Astrocyte of the cerebellum (primary cell): ENCODE measurements around the gene FNDC3A.

Experiments
- DNase-seq: peaks from one replicate; pipeline ENCODE4 v3.0.0-alpha.2; 2011; ENCODE audit warnings: low read depth
- H3K4me3 ChIP-seq: 2 replicates; pipeline ENCODE4 v1.5.1; 2011; ENCODE audit warnings: mild to moderate bottlenecking, low read depth, low read length, moderate library complexity
- in situ Hi-C: cut with HindIII; loops from 2 replicates; pipeline ENCODE4 v1.10.0; 2017; ENCODE audit warnings: low sequenced_read_pairs
- TF ChIP-seq, protein P1 (sequence below): IDR thresholded peaks from 2 replicates; pipeline ENCODE4 v1.5.1; 2012; ENCODE audit warnings: low read length, low read depth, moderate library complexity, mild to moderate bottlenecking; ENCODE audit errors: missing control alignments

Gene FNDC3A

DNA sequence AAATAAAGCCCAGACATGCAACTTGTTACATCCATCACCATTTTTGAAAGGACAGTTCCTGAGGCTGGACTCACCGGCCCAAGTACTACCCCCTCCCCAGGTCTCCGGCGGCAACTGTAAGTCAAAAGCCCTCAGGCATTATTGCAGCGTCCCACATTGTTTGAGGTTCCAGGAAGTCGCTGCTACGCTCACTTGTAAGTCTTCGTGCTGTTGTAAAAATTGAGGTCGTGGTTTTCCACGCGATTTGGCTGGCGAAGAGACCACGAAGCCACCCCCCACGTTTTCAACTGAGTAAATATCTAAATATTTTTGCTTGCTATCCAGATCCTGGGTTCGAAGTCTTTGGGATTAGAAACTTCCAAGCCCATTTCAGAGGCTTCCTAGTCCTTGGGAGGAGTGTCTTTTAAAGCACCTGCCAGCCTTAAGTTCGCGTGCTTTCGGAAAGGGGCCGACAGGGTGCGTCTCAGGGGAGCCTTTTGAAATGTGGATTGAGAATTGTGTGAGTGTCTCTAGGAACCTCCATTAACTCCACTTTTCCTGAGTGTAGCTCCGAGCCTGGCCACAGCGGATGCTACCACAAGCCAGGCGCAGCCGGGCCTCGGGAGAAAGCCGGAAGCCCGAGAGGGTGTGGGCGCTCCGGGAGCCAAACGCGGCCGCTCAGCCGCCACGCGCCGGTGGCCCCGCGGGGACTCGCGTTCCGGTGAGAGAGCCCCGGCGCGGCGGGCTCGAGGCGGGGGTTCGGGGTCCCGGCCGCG, 434 bp upstream of the FNDC3A start:
- DNase-seq: peak; percentile 58
- in situ Hi-C loops: loop anchor here (10.0 kb wide), 2 partner anchors 50 to 230 kb away; no protein-coding TSS in a partner anchor
- TF ChIP-seq, protein P1, sequence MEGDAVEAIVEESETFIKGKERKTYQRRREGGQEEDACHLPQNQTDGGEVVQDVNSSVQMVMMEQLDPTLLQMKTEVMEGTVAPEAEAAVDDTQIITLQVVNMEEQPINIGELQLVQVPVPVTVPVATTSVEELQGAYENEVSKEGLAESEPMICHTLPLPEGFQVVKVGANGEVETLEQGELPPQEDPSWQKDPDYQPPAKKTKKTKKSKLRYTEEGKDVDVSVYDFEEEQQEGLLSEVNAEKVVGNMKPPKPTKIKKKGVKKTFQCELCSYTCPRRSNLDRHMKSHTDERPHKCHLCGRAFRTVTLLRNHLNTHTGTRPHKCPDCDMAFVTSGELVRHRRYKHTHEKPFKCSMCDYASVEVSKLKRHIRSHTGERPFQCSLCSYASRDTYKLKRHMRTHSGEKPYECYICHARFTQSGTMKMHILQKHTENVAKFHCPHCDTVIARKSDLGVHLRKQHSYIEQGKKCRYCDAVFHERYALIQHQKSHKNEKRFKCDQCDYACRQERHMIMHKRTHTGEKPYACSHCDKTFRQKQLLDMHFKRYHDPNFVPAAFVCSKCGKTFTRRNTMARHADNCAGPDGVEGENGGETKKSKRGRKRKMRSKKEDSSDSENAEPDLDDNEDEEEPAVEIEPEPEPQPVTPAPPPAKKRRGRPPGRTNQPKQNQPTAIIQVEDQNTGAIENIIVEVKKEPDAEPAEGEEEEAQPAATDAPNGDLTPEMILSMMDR: peak; percentile 19
- peak overlapping the region; percentile 88 for H3K4me3 ChIP-seq

DNA sequence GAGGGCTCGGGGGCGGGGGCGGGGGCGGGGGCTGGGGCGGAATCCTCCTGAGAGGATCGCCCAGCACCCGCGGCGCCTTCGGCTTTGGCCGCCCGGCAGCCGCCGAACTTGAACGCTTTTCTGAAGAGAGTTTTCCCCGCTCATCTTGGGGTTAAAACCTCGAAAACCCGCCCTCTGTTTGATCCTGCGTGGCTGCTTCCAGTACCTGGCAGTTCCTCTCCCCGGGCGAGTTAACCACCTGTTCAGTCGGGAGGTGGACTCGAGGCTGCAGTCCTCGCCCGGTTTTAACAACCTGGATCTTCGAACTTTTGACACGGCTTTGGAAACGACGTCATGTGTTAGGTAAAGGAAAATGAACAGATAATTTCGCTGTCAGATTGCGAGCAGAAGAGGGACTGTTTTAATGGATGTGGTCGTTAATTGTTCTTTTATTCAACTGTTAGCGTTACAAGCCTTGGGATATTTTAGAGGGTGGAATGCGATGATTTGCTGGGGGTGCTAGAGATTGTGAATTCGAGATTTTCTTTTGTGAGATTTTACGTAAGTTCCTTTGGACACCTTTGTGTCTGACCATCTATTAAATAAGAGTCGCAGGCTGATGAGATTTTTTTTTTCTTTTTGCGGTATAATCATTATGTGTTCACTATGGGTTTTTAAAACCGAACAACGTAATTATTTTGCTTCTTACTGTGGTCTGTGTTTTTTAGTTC, 1.0 kb downstream of the FNDC3A start:
- in situ Hi-C loops: loop anchor here (10.0 kb wide), 2 partner anchors 48 to 228 kb away; no protein-coding TSS in a partner anchor
- H3K4me3 ChIP-seq: peak overlapping the region; percentile 88
- TF ChIP-seq, protein P1: no peak
- peak; percentile 9 for DNase-seq

DNA sequence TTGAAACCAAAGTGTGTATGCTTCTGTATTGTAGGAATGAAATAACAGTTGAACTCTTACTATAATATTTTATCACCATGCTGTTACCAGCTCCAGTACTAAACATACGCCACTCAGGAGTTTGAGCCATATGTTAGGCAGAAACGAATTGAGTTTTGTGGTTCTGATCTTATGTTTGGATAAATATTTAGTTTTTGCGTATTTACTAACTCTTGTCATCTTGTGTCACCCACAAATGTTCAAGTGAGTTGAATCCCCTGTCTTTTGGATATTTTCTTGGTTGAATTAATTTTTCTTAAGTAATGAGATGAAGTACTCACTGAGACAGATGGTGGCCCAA, 1.5 kb downstream of the FNDC3A start:
- TF ChIP-seq, protein P1: no peak
- in situ Hi-C loops: loop anchor here (10.0 kb wide), 2 partner anchors 48 to 228 kb away; no protein-coding TSS in a partner anchor
- DNase-seq: no peak
- H3K4me3 ChIP-seq: peak overlapping the region; percentile 88

DNA sequence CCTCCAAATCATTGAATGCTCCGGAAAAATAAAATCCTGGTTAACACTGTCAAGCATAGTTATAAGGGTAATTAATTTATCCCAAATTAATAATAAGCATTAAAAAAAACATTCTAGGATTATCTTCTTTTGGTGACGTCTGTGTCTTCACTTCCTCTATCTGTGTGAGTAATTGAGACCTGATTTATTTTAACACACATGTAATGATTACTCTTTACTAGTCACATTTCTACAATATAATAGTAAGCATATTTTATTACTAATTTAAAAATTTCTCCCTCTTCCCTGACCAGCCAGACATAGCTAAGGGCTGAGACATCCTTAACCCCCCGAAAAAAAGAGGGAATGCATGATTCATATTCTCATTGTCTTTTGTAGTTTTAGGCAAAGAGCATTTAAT, 2.3 kb downstream of the FNDC3A start:
- peak overlapping the region; percentile 88 for H3K4me3 ChIP-seq
- in situ Hi-C loops: loop anchor here (10.0 kb wide), 2 partner anchors 47 to 227 kb away; no protein-coding TSS in a partner anchor

DNA sequence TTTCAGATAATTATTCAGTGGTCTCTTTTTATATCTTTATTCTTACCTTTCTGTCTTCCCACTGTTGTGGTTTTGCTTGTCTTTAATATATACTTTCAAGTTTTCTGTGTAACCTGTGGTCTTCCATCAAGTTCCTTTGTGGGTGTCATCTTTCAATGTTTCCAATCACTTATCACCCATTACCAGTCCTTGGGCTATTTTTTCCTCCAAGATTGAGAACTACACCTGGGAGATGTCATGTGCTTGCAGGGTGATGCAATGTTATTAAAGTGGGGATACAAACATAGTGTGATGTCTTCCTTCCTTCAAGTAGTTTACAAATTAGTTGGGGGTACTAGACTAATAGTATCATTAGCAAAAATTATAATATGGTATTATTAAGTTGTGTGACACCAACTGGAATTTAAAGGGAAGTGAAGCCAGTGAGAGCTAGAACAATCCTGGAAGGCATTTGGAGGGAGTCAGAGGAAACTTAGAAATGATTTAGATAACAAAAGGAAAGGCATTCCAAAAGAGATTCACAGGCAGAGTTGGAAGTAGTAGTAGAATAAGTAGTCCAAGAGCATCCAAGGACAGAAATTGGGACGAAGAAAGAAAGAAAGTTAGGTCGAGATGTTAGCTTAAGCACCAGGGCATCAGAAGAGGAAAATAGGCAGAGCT, 3.4 kb downstream of the FNDC3A start:
- TF ChIP-seq, protein P1: no peak
- no peak overlapping the region for H3K4me3 ChIP-seq
- no peak for DNase-seq
- in situ Hi-C loops: loop anchor here (10.0 kb wide), 2 partner anchors 46 to 226 kb away; no protein-coding TSS in a partner anchor

More for the DNA sequence above, 2.3 kb downstream of the FNDC3A start:
- TF ChIP-seq, protein P1: no peak
- no peak for DNase-seq

DNA sequence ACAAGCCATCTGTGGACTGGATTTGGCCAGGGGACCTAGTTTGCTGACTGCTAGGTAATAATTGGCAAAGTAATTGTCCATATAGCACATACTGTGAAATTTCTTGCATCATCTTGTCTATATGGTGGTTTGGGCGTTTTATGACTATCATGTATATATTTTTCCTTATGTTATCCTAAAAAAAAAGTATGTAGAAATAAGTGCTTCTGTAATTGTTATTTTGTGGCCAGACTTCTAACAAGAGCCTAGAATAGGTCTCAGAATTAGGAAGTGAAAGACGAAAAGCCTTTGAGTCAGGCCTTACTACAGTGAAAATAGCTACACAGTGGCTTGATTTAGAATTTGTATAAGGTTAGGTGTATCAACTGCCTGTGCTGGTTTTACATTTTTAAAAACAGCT, 4.2 kb downstream of the FNDC3A start:
- in situ Hi-C loops: loop anchor here (10.0 kb wide), 2 partner anchors 45 to 225 kb away; no protein-coding TSS in a partner anchor
- no peak for DNase-seq
- H3K4me3 ChIP-seq: no peak overlapping the region
- TF ChIP-seq, protein P1: no peak
